Neural cell (in vitro differentiated cells): ENCODE data around the gene FGFBP3. TPM values are rescaled to one million over a fixed set of nuclear protein-coding genes. Genes with fewer than 3 reads are reported as not detected.
"Not testable (repeated sequence)": the region's sequence is repeated elsewhere in the genome, so short reads cannot be mapped to it uniquely, and the experiment has no call there.

Experiments used
- H2AFZ ChIP-seq: fragments of 200-600, 300-800 bp; sonication (generic), shearing (Covaris generic); 2 replicates; pipeline ENCODE4 v1.6.0; 2014; ENCODE audit warnings: low read depth, mild to moderate bottlenecking, antibody characterized with exemption, low read length, moderate library complexity
- H3F3A ChIP-seq: fragments of 200-600 bp; shearing (Covaris generic); 2 replicates; pipeline ENCODE4 v1.6.1; 2016; ENCODE audit warnings: mild to moderate bottlenecking, moderate library complexity, mixed read lengths, antibody characterized with exemption, low read length; ENCODE audit not compliant: insufficient read depth, poor library complexity, severe bottlenecking
- H3K27ac ChIP-seq: fragments of 200-600, 300-800 bp; sonication (generic), shearing (Covaris generic); 2 replicates; pipeline ENCODE4 v1.5.1; 2014; ENCODE audit warnings: mild to moderate bottlenecking, low read length, moderate library complexity
- H3K27me3 ChIP-seq: fragments of 300-800, 200-600 bp; sonication (generic), shearing (Covaris generic); 2 replicates; pipeline ENCODE4 v1.6.0; 2014; ENCODE audit warnings: mild to moderate bottlenecking, low read depth, low read length, moderate library complexity; ENCODE audit not compliant: insufficient read depth
- H3K36me3 ChIP-seq: fragments of 300-800, 200-600 bp; sonication (generic), shearing (Covaris generic); 2 replicates; pipeline ENCODE4 v1.5.1; 2014; ENCODE audit warnings: mild to moderate bottlenecking, antibody characterized with exemption, low read length, moderate library complexity; ENCODE audit not compliant: insufficient read depth
- H3K4me2 ChIP-seq: fragments of 300-800, 200-600 bp; sonication (generic), shearing (Covaris generic); 2 replicates; pipeline ENCODE4 v1.6.0; 2014; ENCODE audit warnings: mild to moderate bottlenecking, low read length
- H3K4me3 ChIP-seq: fragments of 300-800, 200-600 bp; sonication (generic), shearing (Covaris generic); 2 replicates; pipeline ENCODE4 v1.5.1; 2014; ENCODE audit warnings: mild to moderate bottlenecking, low read length, moderate library complexity
- H3K79me2 ChIP-seq: fragments of 200-600 bp; shearing (Covaris generic); replicated peaks from 2 replicates; pipeline ENCODE4 v1.6.0; 2014; ENCODE audit warnings: mild to moderate bottlenecking, low read length, moderate library complexity; ENCODE audit not compliant: insufficient read depth
- H3K9ac ChIP-seq: fragments of 300-800, 200-600 bp; sonication (generic), shearing (Covaris generic); 2 replicates; pipeline ENCODE4 v1.6.1; 2016; ENCODE audit warnings: mild to moderate bottlenecking, low read length, mixed read lengths
- H3K9me2 ChIP-seq: fragments of 200-600 bp; shearing (Covaris generic); 2 replicates; pipeline ENCODE4 v1.6.1; 2016; ENCODE audit warnings: mild to moderate bottlenecking, low read length, mixed read lengths; ENCODE audit not compliant: insufficient read depth
- H3K9me3 ChIP-seq: fragments of 200-600, 300-800 bp; sonication (generic), shearing (Covaris generic); 2 replicates; pipeline ENCODE4 v1.6.1; 2016; ENCODE audit warnings: mild to moderate bottlenecking, mixed run types, low read length, moderate library complexity, mixed read lengths
- H4K20me1 ChIP-seq: fragments of 200-600 bp; shearing (Covaris generic); 2 replicates; pipeline ENCODE4 v1.6.1; 2016; ENCODE audit warnings: mild to moderate bottlenecking, mixed run types; ENCODE audit not compliant: insufficient read depth
- EP300 ChIP-seq: fragments of 450-650 bp; conservative IDR thresholded peaks from 2 replicates; pipeline ENCODE4 v1.6.1; 2014; ENCODE audit warnings: antibody characterized with exemption, mild to moderate bottlenecking, moderate library complexity; ENCODE audit not compliant: poor library complexity, severe bottlenecking
- EZH2 ChIP-seq: fragments of 200-600, 300-800 bp; shearing (Covaris generic), sonication (generic); IDR thresholded peaks from 2 replicates; pipeline ENCODE4 v1.6.1; 2014; ENCODE audit warnings: antibody characterized with exemption, low read length, borderline replicate concordance, mild to moderate bottlenecking; ENCODE audit not compliant: insufficient read depth, poor library complexity, severe bottlenecking
- MXI1 ChIP-seq: fragments of 450-650 bp; conservative IDR thresholded peaks from 2 replicates; pipeline ENCODE4 v1.6.1; 2014; ENCODE audit warnings: antibody characterized with exemption, mild to moderate bottlenecking; ENCODE audit not compliant: poor library complexity, severe bottlenecking
- POLR2AphosphoS5 ChIP-seq: IDR thresholded peaks from 2 replicates; pipeline ENCODE4 v1.6.1; 2012
- RAD21 ChIP-seq: fragments of 450-650 bp; conservative IDR thresholded peaks from 2 replicates; pipeline ENCODE4 v1.6.1; 2014; ENCODE audit warnings: antibody characterized with exemption, mild to moderate bottlenecking, moderate library complexity
- SMC3 ChIP-seq: fragments of 450-650 bp; conservative IDR thresholded peaks from 2 replicates; pipeline ENCODE4 v1.6.1; 2014; ENCODE audit warnings: antibody characterized with exemption, mild to moderate bottlenecking, moderate library complexity; ENCODE audit not compliant: poor library complexity
- TAF1 ChIP-seq: IDR thresholded peaks from 2 replicates; pipeline ENCODE4 v1.6.1; 2012; ENCODE audit warnings: low read depth
- polyA plus RNA-seq: library from polyadenylated mRNA; depleted of rRNA; stranded (reverse); fragments of >200 nt; gene quantifications from 2 replicates; pipeline ENCODE4 v1.2.3, GENCODE V29; 2014
- TF ChIP-seq, protein P1 (sequence below): IDR thresholded peaks from 2 replicates; pipeline ENCODE4 v1.6.1; 2012; ENCODE audit warnings: borderline replicate concordance
- TF ChIP-seq, protein P2 (sequence below): fragments of 450-650 bp; IDR thresholded peaks from 2 replicates; pipeline ENCODE4 v1.5.1; 2014; ENCODE audit warnings: antibody characterized with exemption, mild to moderate bottlenecking, moderate library complexity; ENCODE audit not compliant: poor library complexity, severe bottlenecking

Gene FGFBP3
- polyA plus RNA-seq, 1 donor from 2014 or later, result 39.5 TPM

DNA sequence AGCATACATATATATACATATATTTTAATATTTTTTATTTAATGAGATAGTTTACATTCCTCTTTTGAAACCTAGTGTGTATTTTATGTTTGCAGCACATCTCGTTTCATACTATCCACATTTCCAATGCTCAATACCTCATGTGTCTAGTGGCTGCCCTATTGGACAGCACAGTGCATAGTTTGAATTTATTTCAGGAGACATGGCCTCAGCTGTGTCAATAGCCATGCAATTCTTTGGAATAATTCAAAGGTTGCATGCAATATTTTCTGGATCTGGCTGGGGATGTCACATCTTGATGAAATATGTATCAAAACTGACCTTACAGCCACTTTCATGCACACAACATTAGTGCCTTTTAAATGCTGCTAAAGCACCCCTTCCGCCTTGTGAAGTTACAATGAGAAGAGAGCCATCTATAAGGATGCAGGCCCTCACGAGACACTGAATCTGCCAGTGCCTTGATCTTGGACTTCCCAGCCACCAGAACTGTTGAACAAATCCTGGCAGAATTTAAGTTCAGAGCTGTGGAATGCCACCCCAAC is 13.0 kb downstream of the FGFBP3 start:
- no peak overlapping the region for H2AFZ ChIP-seq
- no peaks in the 10 kb centered on the region for H3K36me3 ChIP-seq
- TF ChIP-seq EZH2, result no peak
- no peak for TF ChIP-seq MXI1
- TF ChIP-seq POLR2AphosphoS5, result no peak
- TF ChIP-seq SMC3, result no peak
- TF ChIP-seq, protein P1, sequence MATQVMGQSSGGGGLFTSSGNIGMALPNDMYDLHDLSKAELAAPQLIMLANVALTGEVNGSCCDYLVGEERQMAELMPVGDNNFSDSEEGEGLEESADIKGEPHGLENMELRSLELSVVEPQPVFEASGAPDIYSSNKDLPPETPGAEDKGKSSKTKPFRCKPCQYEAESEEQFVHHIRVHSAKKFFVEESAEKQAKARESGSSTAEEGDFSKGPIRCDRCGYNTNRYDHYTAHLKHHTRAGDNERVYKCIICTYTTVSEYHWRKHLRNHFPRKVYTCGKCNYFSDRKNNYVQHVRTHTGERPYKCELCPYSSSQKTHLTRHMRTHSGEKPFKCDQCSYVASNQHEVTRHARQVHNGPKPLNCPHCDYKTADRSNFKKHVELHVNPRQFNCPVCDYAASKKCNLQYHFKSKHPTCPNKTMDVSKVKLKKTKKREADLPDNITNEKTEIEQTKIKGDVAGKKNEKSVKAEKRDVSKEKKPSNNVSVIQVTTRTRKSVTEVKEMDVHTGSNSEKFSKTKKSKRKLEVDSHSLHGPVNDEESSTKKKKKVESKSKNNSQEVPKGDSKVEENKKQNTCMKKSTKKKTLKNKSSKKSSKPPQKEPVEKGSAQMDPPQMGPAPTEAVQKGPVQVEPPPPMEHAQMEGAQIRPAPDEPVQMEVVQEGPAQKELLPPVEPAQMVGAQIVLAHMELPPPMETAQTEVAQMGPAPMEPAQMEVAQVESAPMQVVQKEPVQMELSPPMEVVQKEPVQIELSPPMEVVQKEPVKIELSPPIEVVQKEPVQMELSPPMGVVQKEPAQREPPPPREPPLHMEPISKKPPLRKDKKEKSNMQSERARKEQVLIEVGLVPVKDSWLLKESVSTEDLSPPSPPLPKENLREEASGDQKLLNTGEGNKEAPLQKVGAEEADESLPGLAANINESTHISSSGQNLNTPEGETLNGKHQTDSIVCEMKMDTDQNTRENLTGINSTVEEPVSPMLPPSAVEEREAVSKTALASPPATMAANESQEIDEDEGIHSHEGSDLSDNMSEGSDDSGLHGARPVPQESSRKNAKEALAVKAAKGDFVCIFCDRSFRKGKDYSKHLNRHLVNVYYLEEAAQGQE, result no peak
- TF ChIP-seq, protein P2, sequence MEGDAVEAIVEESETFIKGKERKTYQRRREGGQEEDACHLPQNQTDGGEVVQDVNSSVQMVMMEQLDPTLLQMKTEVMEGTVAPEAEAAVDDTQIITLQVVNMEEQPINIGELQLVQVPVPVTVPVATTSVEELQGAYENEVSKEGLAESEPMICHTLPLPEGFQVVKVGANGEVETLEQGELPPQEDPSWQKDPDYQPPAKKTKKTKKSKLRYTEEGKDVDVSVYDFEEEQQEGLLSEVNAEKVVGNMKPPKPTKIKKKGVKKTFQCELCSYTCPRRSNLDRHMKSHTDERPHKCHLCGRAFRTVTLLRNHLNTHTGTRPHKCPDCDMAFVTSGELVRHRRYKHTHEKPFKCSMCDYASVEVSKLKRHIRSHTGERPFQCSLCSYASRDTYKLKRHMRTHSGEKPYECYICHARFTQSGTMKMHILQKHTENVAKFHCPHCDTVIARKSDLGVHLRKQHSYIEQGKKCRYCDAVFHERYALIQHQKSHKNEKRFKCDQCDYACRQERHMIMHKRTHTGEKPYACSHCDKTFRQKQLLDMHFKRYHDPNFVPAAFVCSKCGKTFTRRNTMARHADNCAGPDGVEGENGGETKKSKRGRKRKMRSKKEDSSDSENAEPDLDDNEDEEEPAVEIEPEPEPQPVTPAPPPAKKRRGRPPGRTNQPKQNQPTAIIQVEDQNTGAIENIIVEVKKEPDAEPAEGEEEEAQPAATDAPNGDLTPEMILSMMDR, result no peak
- no peak for TF ChIP-seq TAF1
- TF ChIP-seq RAD21, result no peak
- TF ChIP-seq EP300, result no peak

DNA sequence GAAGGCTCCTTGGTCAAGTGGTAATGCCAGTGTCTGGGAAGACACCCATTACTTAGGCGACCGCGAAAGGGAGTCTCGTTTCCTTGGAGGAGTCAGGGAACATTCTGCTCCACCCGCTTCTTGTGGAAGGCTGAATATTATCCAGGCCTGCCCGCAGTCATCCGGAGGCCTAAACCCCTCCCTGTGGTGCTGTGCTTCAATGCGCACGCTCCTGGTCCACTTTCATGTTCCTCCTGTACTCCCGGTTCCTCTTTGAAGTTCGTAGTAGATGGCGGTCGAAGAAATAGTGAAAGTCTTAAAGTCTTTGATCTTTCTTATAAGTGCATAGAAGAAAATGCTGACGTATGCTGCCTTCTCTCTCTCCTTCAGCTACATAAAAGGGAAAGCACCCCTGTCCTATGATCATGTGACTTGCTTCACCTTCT is 15.0 kb downstream of the FGFBP3 start:
- not testable (repeated sequence) for H3K9ac ChIP-seq, H3K27ac ChIP-seq, H3K9me3 ChIP-seq, H3K4me3 ChIP-seq, H4K20me1 ChIP-seq, H3F3A ChIP-seq, H3K4me2 ChIP-seq, H2AFZ ChIP-seq, H3K27me3 ChIP-seq, H3K9me2 ChIP-seq, H3K79me2 ChIP-seq, H3K36me3 ChIP-seq

More for the DNA sequence above, 13.0 kb downstream of the FGFBP3 start:
- Histone ChIP-seq H3K79me2 (no peaks in the 10 kb centered on the region), H4K20me1 (no peaks in the 10 kb centered on the region), H3K9me2 (no peaks in the 10 kb centered on the region), H3K4me2 (no peak overlapping the region), H3K9me3 (no peaks in the 10 kb centered on the region), H3K4me3 (no peak overlapping the region), H3K27me3 (no peaks in the 10 kb centered on the region), H3K27ac (no peak overlapping the region), H3F3A (no peaks in the 10 kb centered on the region), H3K9ac (no peak overlapping the region)

DNA sequence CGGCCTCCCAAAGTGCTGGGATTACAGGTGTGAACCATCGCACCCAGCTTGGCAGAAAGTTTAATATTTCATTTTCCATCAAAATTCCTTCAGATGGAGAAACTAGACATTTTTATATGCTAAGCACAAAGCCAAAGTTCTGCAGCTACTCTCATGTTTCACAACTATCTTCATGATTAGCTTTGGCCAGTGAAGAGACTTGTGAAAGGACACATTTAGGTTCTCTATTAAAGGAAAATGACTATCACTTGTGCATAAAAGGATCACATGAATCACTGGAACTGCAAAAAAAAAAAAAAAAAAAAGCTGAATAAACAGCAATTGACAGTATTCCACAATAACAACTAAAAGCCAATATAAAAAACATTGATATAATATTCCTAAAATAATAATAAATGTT is 16.2 kb downstream of the FGFBP3 start:
- Histone ChIP-seq H3K4me3 (no peak overlapping the region), H2AFZ (no peak overlapping the region), H3K27me3 (no peaks in the 10 kb centered on the region), H4K20me1 (no peaks in the 10 kb centered on the region), H3F3A (peaks cover 3% of the 10 kb centered on the region), H3K9ac (no peak overlapping the region), H3K27ac (no peak overlapping the region), H3K79me2 (no peaks in the 10 kb centered on the region), H3K9me3 (no peaks in the 10 kb centered on the region), H3K4me2 (no peak overlapping the region), H3K9me2 (no peaks in the 10 kb centered on the region), H3K36me3 (no peaks in the 10 kb centered on the region)
- no peak for TF ChIP-seq SMC3
- TF ChIP-seq EZH2, result no peak
- TF ChIP-seq, protein P1, result no peak
- no peak for TF ChIP-seq TAF1
- TF ChIP-seq, protein P2, result no peak
- no peak for TF ChIP-seq EP300
- TF ChIP-seq MXI1, result no peak
- TF ChIP-seq RAD21, result no peak
- TF ChIP-seq POLR2AphosphoS5, result no peak
